ENCODE data around the gene CNGB1. TPM values are rescaled to one million over a fixed set of nuclear protein-coding genes. Genes with fewer than 3 reads are reported as not detected.
"Not testable (repeated sequence)": the region's sequence is repeated elsewhere in the genome, so short reads cannot be mapped to it uniquely, and the experiment has no call there.

CNGB1 gene
- polyA plus RNA-seq, 1 donor (not counting 4 experiments of a cell fraction or from before 2014, with no cell fraction given), result 0.08 TPM

DNA sequence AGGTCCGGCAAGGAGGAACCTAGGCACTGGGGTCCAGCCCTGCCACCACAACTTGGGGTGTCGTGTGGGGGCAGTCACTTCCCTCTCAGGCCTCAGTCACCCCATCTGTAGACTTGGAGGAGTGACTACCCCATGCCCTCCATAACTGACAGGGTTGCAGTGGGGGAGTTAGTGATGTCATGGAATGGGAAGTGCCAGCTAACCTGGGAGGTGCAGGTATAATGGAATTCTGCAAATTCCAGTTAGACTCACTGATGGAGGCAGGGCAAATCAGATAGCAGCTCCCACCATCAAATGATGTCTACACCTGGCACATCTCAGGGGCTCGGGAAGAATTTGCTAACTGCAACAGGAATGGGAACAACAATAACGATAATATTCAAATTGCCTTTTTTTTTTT is 72.9 kb downstream of the CNGB1 start:
- no peaks in the 10 kb centered on the region for H3K9me1 ChIP-seq (ENCODE audit: control insufficient read depth, extremely low read depth, insufficient read depth, low read length)
- H3K9ac ChIP-seq (ENCODE audit: control insufficient read depth, extremely low read depth, insufficient read depth, low read length), result no peak overlapping the region
- H3K9me3 ChIP-seq (ENCODE audit: control insufficient read depth, low read depth, low read length), result no peaks in the 10 kb centered on the region
- no peaks in the 10 kb centered on the region for H3K27me3 ChIP-seq (ENCODE audit: control insufficient read depth, extremely low read depth, insufficient read depth, low read length)
- no peak overlapping the region for H2AFZ ChIP-seq (ENCODE audit: control insufficient read depth, low read length)
- H3K79me2 ChIP-seq (ENCODE audit: control insufficient read depth, insufficient read depth, low read length), result no peaks in the 10 kb centered on the region
- H3K4me1 ChIP-seq (ENCODE audit: control insufficient read depth, extremely low read depth, insufficient read depth, low read length), result peaks cover 9% of the 10 kb centered on the region
- dilution Hi-C loops (cut with MboI; ENCODE audit: extremely low pct_ligation_motif_present, low sequenced_read_pairs), result no loop called here
- no peaks in the 10 kb centered on the region for H3K36me3 ChIP-seq (ENCODE audit: control insufficient read depth in 2 of 2, extremely low read depth in 1 of 2, insufficient read depth in 2 of 2, low read length in 2 of 2)
- H3K27ac ChIP-seq (ENCODE audit: control insufficient read depth, insufficient read depth, low read length), result no peak overlapping the region
- H4K20me1 ChIP-seq (ENCODE audit: control insufficient read depth, extremely low read depth, insufficient read depth, low read length), result no peaks in the 10 kb centered on the region
- DNase-seq (ENCODE audit: low read depth, low spot score), result no peak
- no peak overlapping the region for H3K4me3 ChIP-seq (ENCODE audit: control insufficient read depth in 2 of 3, extremely low read depth in 1 of 3, insufficient read depth in 2 of 3, low read depth in 1 of 3, low read length in 3 of 3)
- no peak for FAIRE-seq
- no peak overlapping the region for H3K4me2 ChIP-seq (ENCODE audit: control insufficient read depth, extremely low read depth, insufficient read depth, low read depth, low read length)
- TF ChIP-seq EZH2 (IDR thresholded peaks at IDR 0.05; ENCODE audit: low read length), result no peak
- TF ChIP-seq, protein P1, sequence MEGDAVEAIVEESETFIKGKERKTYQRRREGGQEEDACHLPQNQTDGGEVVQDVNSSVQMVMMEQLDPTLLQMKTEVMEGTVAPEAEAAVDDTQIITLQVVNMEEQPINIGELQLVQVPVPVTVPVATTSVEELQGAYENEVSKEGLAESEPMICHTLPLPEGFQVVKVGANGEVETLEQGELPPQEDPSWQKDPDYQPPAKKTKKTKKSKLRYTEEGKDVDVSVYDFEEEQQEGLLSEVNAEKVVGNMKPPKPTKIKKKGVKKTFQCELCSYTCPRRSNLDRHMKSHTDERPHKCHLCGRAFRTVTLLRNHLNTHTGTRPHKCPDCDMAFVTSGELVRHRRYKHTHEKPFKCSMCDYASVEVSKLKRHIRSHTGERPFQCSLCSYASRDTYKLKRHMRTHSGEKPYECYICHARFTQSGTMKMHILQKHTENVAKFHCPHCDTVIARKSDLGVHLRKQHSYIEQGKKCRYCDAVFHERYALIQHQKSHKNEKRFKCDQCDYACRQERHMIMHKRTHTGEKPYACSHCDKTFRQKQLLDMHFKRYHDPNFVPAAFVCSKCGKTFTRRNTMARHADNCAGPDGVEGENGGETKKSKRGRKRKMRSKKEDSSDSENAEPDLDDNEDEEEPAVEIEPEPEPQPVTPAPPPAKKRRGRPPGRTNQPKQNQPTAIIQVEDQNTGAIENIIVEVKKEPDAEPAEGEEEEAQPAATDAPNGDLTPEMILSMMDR (optimal IDR thresholded peaks at IDR 0.05 in 1 of 3, IDR thresholded peaks at IDR 0.05 in 1 of 3, conservative IDR thresholded peaks at IDR 0.05 in 1 of 3; ENCODE audit: extremely low read depth in 1 of 3, insufficient read depth in 2 of 3, low read length in 3 of 3), result no peak

DNA sequence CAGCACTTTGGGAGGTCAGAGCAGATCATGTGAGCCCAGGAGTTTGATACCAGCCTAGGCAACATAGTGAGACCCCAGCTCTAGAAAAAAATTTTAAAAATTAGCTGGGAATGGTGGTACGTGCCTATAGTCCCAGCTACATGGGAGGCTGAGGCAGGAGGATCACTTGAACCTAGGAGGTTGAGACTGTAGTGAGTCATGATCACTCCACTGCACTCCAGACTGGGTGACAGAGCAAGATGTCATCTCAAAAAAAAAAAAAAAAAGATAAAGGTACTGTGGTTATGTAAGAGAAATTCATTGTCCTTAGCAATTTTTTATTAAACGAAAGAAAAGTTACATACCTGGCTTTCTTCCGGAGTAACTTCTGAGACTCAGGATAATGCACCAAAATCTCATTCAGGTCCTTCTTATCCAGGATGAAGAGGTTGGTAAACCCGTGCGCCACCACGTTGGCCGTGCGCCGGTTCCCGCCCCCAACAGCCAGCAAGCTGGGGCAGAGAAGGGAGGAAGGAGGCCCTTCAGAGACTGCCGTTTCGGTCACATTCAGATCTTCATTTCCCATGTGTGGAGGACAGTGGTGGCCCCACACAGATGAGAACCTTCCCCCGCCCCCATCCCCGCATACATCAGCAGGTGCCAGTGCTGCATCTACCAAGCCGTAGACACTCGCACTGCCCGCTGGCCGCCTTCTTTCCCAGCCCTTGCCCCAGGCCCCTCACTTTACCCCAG is 73.7 kb downstream of the CNGB1 start:
- H4K20me1 ChIP-seq (ENCODE audit: control insufficient read depth, extremely low read depth, insufficient read depth, low read length), result no peaks in the 10 kb centered on the region
- no peak for TF ChIP-seq EZH2 (IDR thresholded peaks at IDR 0.05; ENCODE audit: low read length)
- TF ChIP-seq, protein P1 (optimal IDR thresholded peaks at IDR 0.05 in 1 of 3, IDR thresholded peaks at IDR 0.05 in 1 of 3, conservative IDR thresholded peaks at IDR 0.05 in 1 of 3; ENCODE audit: extremely low read depth in 1 of 3, insufficient read depth in 2 of 3, low read length in 3 of 3), result no peak
- H3K4me1 ChIP-seq (ENCODE audit: control insufficient read depth, extremely low read depth, insufficient read depth, low read length), result peaks cover 9% of the 10 kb centered on the region
- no peak for DNase-seq (ENCODE audit: low read depth, low spot score)
- H3K4me3 ChIP-seq (ENCODE audit: control insufficient read depth in 2 of 3, extremely low read depth in 1 of 3, insufficient read depth in 2 of 3, low read depth in 1 of 3, low read length in 3 of 3), result no peak overlapping the region
- H2AFZ ChIP-seq (ENCODE audit: control insufficient read depth, low read length), result no peak overlapping the region
- H3K9me3 ChIP-seq (ENCODE audit: control insufficient read depth, low read depth, low read length), result no peaks in the 10 kb centered on the region
- FAIRE-seq, result no peak
- H3K36me3 ChIP-seq (ENCODE audit: control insufficient read depth in 2 of 2, extremely low read depth in 1 of 2, insufficient read depth in 2 of 2, low read length in 2 of 2), result no peaks in the 10 kb centered on the region
- H3K79me2 ChIP-seq (ENCODE audit: control insufficient read depth, insufficient read depth, low read length), result no peaks in the 10 kb centered on the region
- H3K4me2 ChIP-seq (ENCODE audit: control insufficient read depth, extremely low read depth, insufficient read depth, low read depth, low read length), result no peak overlapping the region
- dilution Hi-C loops (cut with MboI; ENCODE audit: extremely low pct_ligation_motif_present, low sequenced_read_pairs), result no loop called here
- no peak overlapping the region for H3K9ac ChIP-seq (ENCODE audit: control insufficient read depth, extremely low read depth, insufficient read depth, low read length)
- H3K27me3 ChIP-seq (ENCODE audit: control insufficient read depth, extremely low read depth, insufficient read depth, low read length), result no peaks in the 10 kb centered on the region
- no peaks in the 10 kb centered on the region for H3K9me1 ChIP-seq (ENCODE audit: control insufficient read depth, extremely low read depth, insufficient read depth, low read length)
- no peak overlapping the region for H3K27ac ChIP-seq (ENCODE audit: control insufficient read depth, insufficient read depth, low read length)

DNA sequence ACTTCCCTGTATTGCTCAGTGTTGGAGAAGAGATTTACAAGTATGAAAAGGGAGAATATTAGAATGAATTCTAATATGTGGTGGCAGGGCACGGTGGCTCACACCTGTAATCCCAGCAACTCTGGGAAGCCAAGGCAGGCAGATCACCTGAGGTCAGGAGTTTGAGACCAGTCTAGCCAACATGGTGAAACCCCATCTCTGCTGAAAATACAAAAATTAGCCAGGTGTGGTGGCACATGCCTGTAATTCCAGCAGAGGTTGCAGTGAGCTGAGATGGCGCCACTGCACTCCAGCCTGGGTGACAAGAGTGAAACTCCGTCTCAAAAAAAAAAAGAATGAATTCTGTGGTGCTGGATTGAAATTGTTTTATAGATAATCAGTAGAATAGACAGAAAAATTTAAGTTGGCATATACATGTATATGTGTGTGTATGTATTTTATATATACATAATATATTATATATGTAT is 75.8 kb downstream of the CNGB1 start:
- H3K4me2 ChIP-seq (ENCODE audit: control insufficient read depth, extremely low read depth, insufficient read depth, low read depth, low read length); H3K36me3 ChIP-seq (ENCODE audit: control insufficient read depth in 2 of 2, extremely low read depth in 1 of 2, insufficient read depth in 2 of 2, low read length in 2 of 2); H3K27me3 ChIP-seq (ENCODE audit: control insufficient read depth, extremely low read depth, insufficient read depth, low read length); H4K20me1 ChIP-seq (ENCODE audit: control insufficient read depth, extremely low read depth, insufficient read depth, low read length); H3K4me3 ChIP-seq (ENCODE audit: control insufficient read depth in 2 of 3, extremely low read depth in 1 of 3, insufficient read depth in 2 of 3, low read depth in 1 of 3, low read length in 3 of 3); H3K27ac ChIP-seq (ENCODE audit: control insufficient read depth, insufficient read depth, low read length); H3K9ac ChIP-seq (ENCODE audit: control insufficient read depth, extremely low read depth, insufficient read depth, low read length); DNase-seq (ENCODE audit: low read depth, low spot score); H2AFZ ChIP-seq (ENCODE audit: control insufficient read depth, low read length); dilution Hi-C loops (cut with MboI; ENCODE audit: extremely low pct_ligation_motif_present, low sequenced_read_pairs); H3K79me2 ChIP-seq (ENCODE audit: control insufficient read depth, insufficient read depth, low read length); H3K9me3 ChIP-seq (ENCODE audit: control insufficient read depth, low read depth, low read length); H3K9me1 ChIP-seq (ENCODE audit: control insufficient read depth, extremely low read depth, insufficient read depth, low read length); FAIRE-seq; H3K4me1 ChIP-seq (ENCODE audit: control insufficient read depth, extremely low read depth, insufficient read depth, low read length): not testable (repeated sequence)

All from keratinocyte (primary cell).